ENCODE measurements around the gene AKAP7.

GRCh38 chr6:131093334-131093733, 41.9 kb upstream of the AKAP7 start:
- TF ChIP-seq CTCF (IDR thresholded peaks at IDR 0.05) = no peak
- no peak for TF ChIP-seq EZH2 (IDR thresholded peaks at IDR 0.05; ENCODE audit: borderline replicate concordance, insufficient read depth, low read depth, low read length, poor library complexity, severe bottlenecking)

Measured in B cell (primary cell).